GM21515 (cell line): ENCODE results near the gene DLEC1.
"Not testable (repeated sequence)": the region's sequence is repeated elsewhere in the genome, so short reads cannot be mapped to it uniquely, and the experiment has no call there.

ENCODE experiments used
- ATAC-seq: cut with Tn5 transposase; IDR thresholded peaks from one replicate; pipeline ENCODE4 v1.9.1; 2021; ENCODE audit not compliant: unreplicated experiment

DLEC1 gene

GRCh38 chr3:38036906-38037305 is 2.1 kb upstream of the DLEC1 start:
- no peak for ATAC-seq

DNA sequence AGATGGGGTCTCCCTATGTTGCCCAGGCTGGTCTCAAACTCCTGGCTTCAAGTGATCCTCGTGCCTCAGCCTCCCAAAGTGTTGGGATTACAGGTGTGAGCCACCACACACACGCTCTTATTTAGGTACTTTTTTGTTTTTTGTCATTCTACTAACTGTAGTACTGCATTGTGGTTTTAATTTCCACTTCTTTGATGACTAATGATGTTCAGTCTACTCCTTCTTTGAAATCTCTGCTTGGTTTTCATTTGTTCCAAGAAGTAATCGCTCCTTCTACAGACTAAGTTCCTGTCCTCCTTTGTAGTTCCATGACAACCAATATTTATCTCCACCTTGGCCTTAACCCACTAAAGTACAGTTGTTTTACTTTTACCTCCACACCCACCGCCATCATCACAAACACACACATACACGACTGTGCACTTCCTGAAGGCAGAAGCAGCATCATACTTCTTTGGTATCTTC is 529 bp upstream of the DLEC1 start:
- no peak for ATAC-seq

DNA sequence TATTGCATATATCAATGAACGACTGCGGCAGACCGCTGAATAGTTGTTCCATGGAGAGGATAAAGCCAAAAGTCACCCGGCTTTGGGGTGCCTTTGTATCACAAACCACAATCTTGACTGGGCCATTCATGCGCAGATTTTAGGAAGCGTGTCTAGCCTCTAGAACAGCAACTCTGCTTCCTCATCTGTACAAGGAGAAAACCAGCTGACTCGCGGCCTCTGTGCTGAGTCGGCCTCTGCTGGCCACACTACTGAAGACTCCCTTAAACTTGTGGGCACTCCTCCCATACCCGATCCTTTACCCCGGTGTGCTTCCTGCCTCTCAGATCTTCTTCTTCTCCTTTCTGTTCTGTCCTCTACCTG is 872 bp downstream of the DLEC1 start:
- peak; percentile 56 for ATAC-seq

- no peak for ATAC-seq
These were observed 1.4 kb downstream of the DLEC1 start for GRCh38 chr3:38040401-38040800.

DNA sequence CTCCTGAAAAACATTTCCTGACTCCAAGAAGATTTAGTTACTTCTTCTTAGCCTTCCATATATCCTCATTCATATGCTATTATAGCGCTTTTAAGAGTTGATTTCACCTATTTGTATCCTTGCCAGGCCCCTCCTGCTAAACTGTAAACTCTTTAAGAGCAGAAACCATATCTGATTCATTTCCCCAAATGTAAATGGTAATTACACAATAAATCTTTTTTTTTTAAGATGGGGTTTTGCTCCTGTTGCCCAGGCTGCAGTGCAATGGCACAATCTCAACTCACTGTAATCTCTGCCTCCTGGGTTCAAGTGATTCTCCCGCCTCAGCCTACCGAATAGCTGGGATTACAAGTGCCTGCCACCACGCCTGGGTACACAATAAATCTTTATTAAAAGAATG is 4.5 kb downstream of the DLEC1 start:
- ATAC-seq, result no peak

- ATAC-seq, result no peak
These were observed 7.0 kb downstream of the DLEC1 start for GRCh38 chr3:38046027-38046426.

DNA sequence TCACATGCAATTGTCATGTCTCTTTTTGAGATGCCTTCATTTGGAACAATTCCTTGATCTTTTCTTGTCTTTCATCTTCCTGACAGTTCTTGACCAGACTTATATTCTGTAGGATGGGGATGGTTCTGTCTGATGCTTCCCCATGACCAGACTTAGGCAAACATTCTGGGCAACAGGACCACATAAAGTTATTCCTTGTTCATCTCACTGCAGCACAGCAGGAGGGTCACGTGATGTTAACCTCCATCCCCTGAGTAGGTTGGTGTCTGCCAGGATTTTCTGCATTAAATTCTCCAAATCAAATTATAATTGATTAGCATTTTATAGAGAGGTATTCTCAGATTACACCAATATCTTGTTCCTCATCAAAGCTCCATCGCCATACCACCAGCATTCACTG is 7.8 kb downstream of the DLEC1 start:
- no peak for ATAC-seq

GRCh38 chr3:38047896-38048295 is 8.9 kb downstream of the DLEC1 start:
- no peak for ATAC-seq

GRCh38 chr3:38049358-38050126 is 10.5 kb downstream of the DLEC1 start:
- ATAC-seq, result no peak

DNA sequence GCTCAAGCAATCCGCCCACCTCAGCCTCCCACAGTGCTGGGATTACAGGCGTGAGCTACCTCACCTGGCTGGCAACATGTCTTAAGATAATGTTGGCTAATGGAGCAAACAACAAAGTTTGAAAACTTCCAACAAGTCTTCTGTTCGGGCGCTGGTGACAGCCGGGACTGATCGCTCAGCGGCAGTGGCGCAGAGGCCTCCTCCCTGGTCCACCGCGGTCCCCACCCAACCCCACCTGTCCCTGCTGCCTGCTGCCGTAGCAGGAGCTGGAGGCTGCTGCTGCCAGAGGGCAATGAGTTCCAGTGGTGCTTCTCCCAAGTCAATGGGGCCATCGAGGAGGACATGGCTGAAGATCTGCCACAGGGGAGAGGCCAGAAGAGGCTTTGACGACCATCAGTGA is 12.1 kb downstream of the DLEC1 start:
- no peak for ATAC-seq

DNA sequence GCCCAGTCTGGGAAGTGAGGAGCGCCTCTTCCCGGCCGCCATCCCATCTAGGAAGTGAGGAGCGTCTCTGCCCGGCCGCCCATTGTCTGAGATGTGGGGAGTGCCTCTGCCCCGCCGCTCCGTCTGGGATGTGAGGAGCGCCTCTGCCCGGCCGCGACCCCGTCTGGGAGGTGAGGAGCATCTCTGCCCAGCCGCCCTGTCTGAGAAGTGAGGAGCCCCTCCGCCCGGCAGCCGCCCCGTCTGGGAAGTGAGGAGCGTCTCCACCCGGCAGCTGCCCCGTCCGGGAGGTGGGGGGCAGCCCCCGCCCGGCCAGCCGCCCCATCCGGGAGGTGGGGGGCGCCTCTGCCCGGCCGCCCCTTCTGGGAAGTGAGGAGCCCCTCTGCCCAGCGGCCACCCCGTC is 14.3 kb downstream of the DLEC1 start:
- ATAC-seq, result not testable (repeated sequence)

DNA sequence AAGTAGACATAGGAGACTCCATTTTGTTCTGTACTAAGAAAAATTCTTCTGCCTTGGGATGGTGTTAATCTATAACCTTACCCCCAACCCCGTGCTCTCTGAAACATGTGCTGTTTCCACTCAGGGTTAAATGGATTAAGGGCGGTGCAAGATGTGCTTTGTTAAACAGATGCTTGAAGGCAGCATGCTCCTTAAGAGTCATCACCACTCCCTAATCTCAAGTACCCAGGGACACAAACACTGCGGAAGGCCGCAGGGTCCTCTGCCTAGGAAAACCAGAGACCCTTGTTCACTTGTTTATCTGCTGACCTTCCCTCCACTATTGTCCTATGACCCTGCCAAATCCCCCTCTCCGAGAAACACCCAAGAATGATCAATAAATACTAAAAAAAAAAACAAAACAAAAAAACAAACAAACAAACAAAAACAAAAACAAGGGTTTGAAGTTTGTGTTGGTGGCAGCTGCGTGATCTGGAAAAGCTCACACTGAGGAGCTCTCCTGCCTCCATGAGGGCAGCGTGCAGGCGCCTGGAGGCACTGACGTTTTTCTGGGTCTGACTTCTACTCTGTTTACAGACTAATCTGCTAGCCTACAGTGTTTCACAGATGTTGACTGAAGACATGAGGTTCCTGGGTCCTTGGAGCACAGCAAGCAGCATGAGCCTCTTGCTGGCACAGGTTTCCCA is 14.9 kb downstream of the DLEC1 start:
- ATAC-seq, result not testable (repeated sequence)

- no peak for ATAC-seq
These were observed 15.5 kb downstream of the DLEC1 start for GRCh38 chr3:38054499-38055001.

GRCh38 chr3:38059148-38059547 is 20.1 kb downstream of the DLEC1 start:
- no peak for ATAC-seq

GRCh38 chr3:38059591-38059990 is 20.6 kb downstream of the DLEC1 start:
- no peak for ATAC-seq

GRCh38 chr3:38062809-38063208 is 23.8 kb downstream of the DLEC1 start:
- ATAC-seq, result no peak

- ATAC-seq, result not testable (repeated sequence)
These were observed 25.4 kb downstream of the DLEC1 start for GRCh38 chr3:38064453-38064852.

GRCh38 chr3:38067508-38068233 is 28.7 kb downstream of the DLEC1 start:
- ATAC-seq, result no peak

DNA sequence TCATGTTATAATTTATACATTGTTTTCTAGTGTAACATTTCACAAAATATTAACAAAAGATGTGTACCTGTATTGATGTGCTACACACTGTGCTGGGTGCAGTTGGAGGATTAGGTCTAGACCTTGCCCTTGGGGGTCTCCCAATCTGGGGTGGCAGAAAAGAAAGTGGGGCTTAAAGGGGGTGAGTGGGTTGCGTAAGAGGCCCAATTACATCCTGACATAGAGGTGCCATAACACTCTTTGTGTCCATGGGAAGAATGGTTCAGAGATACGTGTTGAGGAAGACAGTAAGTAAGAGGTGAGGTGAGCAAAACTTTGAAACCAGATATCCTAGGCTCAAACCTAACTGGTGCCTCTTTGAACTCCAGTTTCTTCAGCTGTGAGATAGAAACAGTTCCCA is 31.0 kb downstream of the DLEC1 start:
- no peak for ATAC-seq

- not testable (repeated sequence) for ATAC-seq
These were observed 38.1 kb downstream of the DLEC1 start for GRCh38 chr3:38077073-38077472.

GRCh38 chr3:38082296-38082695 is 43.3 kb downstream of the DLEC1 start:
- ATAC-seq, result not testable (repeated sequence)

GRCh38 chr3:38083254-38083653 is 44.2 kb downstream of the DLEC1 start:
- ATAC-seq, result not testable (repeated sequence)
